Lung microvascular endothelial cell (primary cell): ENCODE measurements around the gene KLHL2. TPM values are rescaled to one million over a fixed set of nuclear protein-coding genes. Genes with fewer than 3 reads are reported as not detected.

ENCODE experiments used
- DNase-seq, 2 donors: peaks; one replicate each; pipeline versions ENCODE4 v3.0.0 to v3.0.0-alpha.2; 2010; ENCODE audit warnings: low read depth in 2 of 2
- total RNA-seq: library from RNA; depleted of rRNA; stranded (reverse); fragments of >200 nt; gene quantifications from 2 replicates; pipeline ENCODE4 v1.2.1, GENCODE V29; 2014

KLHL2 gene
- total RNA-seq, 1 donor from 2014 or later = 27.4 TPM

DNA sequence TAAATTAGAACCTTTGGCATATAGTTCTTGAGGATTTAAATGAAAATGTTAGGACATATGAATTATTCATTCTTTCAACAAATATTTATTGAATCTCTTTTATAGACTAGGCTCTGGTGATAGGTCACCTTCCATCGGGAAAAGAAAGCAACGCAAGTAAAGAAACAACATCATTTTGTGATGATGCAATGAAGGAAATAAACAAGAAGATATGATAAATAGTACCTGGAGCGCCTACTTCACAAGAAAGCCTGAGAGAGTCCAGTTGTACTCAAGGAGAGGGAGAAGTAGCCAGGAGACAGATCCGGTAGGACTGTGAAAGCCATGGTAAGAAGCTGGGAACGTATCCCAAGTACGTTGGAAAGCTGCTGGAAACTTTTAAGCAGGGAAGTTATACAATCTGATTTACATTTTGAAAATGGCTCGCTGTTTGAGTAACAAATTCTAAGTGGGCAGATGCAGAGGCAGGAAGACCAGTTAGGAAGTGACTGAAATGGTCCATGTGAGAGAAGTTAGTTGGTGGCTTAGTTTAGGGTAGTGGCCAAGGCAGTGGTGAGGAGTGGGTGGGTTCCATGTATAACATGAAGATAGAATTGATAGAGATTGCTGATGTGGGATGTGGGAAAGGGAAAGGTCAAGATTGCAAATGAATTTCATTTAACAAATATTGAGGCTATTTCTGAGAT is 153.8 kb downstream of the KLHL2 start:
- no peak for DNase-seq

DNA sequence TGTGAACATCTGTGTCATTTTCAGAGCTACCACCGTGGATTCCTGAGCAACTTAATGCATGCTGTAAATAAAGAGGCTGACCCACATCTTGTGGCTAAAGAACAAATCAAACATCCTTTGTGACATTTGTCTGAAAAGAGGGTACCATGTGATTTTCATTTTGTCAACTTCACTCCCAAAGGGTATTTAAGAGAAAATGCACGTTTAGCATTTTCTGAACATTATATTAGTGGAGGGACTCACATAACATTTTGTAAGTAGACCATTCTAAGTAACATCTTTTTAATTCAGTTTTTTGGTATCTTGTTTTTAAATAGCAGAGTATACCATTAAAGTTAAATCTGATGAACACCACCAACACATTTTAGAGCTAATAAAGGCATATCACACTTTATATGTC is 154.4 kb downstream of the KLHL2 start:
- DNase-seq = no peak

DNA sequence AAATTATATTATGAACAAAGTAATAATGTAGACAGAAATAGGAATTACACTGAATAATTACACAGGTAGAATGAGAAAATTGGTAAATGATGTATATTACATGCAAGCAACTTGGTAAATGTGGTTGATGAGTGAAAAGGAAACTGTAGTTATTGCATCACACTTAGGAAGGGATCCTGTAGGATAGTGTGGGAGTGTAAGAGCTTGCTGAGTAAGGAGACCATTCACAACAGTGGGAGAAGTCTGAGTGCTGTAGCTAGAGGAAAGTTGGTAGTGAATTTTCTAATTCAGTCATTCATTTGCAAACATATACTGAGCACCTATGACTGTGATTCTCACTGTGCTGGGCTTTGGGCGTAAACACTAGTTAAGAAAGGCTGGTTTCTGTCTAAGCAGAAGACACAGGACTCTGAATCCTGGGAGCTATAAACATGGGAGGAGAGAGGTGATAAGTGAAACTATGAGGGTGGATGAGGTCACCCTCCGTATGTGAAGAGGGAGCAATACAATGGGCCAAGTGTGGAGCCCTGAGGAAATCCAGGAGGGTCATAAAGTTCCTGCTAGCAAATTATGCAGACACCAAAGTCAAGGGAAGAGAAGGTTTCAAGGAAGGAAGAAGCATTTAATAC is 157.2 kb downstream of the KLHL2 start:
- no peak for DNase-seq

DNA sequence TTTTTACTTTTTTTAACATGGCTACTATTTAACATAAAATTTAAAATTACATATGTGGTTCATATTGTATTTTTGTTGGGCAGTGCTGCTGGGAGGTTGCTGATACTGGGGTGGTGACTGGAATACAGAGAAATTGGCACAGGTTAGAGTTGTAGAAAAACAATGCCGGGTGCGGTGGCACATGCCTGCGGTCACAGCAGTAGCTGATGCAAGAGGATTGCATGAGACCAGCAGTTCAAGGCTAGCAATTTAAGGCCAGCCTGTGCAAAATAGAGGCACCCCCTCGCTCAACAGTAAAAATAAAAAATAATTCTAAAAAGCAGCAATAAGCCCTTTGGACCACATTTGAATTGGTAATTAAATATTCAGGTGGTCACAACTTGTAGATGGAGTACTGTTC is 159.7 kb downstream of the KLHL2 start:
- no peak for DNase-seq

DNA sequence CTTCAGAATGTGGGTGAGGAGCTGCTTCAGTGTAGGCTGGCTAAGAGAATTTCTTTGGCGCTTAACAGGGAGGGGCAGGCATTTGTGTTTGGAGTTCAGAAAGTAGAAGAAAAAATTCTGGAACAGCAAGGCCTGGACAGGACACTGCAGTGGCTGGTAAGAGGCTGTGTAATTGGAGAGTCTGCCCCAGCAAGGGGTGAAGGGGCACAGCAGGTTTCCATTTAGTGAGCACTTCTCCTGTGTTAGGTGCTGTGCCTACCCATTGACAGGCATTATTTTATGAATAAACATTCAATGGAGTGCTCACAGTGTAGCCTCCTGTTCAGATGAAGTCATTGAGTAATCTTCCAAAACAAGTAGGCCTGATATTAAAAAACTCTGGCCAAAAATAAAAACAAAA is 160.8 kb downstream of the KLHL2 start:
- no peak for DNase-seq

DNA sequence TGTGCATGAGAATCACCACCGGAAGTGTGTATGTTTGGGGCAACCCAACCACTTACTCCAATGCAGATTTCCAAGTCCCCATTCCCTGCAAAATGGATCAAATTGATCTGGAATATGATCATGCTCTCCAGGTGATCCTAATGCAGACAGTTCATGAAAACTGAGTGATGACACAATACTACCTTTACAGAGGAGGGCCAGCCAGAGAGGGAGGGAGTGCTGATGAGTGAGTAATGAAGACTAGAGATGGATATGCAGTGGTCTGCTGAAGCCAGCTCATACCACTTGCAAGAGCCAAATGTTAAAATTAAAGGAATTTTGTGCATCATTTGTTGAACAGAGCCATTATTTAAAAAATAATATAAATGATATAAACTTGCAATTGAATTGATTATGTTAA is 161.2 kb downstream of the KLHL2 start:
- no peak for DNase-seq

DNA sequence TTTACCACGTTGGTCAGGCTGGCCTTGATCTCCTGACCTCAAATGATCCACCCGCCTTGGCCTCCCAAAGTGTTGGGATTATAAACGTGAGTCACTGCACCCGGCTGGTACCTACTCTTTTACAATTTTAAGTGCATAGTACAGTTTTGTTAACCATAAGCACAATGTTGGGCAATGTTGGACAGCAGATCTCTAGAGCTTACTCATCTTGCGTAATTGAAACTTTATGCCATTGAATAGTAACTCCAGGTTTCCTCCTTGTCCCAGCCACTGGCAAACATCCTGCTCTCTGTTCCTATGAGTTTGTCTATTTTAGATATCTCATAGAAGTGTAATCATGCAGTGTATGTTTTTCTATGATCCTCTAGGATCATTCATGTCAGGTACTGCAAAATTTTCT is 162.2 kb downstream of the KLHL2 start:
- DNase-seq = no peak

DNA sequence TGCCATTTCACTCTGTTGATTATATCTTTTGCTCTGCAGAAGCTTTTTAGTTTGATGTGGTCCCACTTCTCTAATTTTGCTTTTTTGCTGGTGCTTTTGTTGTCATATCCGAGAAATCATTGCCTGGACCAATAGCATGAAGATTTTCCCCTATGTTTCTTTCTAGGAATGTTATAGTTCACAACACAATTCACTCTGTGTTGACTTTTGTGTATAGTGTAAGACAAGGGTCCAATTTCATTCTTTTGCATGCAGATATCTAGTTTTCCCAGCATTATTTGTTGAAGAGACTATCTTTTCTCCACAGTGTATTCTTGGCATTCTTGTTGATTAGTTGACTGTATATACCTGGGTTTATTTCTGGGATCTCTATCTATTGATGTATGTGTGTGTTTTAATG is 163.2 kb downstream of the KLHL2 start:
- DNase-seq = no peak

Other genes starting within 250 kb of the KLHL2 start
- not detected in 2 replicates for gene TRIM61, start 229.9 kb upstream of the KLHL2 start, total RNA-seq
- gene TRIM60, start 175.6 kb upstream of the KLHL2 start, total RNA-seq = not detected in 2 replicates
- gene TRIM75, start 153.7 kb upstream of the KLHL2 start, total RNA-seq = not detected in 2 replicates
- 5.9 and 11.7 TPM in 2 replicates for gene TMEM192, start 94.7 kb upstream of the KLHL2 start, total RNA-seq
- 93.7 and 101 TPM in 2 replicates for gene MSMO1, start 120.1 kb downstream of the KLHL2 start, total RNA-seq
- gene CPE, start 171.4 kb downstream of the KLHL2 start, total RNA-seq = 1.1 and 1.4 TPM in 2 replicates